Measurements from ENCODE around the gene SNX30. TPM values are rescaled to one million over a fixed set of nuclear protein-coding genes. Genes with fewer than 3 reads are reported as not detected.
A peak's percentile ranks its signal among the peaks of the same experiment; 100 is the strongest.

The SNX30 gene
- total RNA-seq, 2 experiments from 2014 or later, result 13.5 to 19.8 TPM

DNA sequence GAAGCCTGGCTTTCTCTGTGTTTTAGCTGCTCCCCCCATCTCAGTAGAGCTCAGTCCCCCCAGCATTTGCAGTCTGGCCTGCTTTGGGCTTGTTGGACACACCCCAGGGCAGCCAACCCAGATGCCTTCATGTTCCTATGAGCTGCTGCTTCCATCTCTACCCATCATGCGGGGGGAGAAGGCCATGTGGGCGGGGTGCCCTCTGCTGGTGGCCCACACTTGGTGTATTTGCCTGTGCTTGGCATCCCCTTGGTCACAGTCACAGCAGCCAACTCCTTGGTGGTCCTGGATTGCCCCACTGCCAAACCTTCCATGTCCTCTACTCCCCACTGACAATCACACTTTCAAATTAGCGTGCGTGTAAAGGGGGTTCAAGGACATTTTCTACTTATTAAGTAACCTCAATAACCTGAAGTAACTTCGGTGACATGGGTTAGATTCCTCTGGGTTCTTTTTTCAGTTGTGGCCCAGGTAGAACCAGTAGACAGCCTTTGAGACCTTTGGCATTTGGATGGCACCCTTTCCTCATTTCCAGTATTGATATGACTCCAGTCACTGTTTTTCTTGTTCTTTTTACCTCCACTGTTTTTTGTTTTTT, 42.8 kb downstream of the SNX30 start:
- no peak overlapping the region for H2AFZ ChIP-seq (ENCODE audit: low read length)
- BruUV-seq (replicated peaks), result no TSS peak
- TF ChIP-seq EZH2phosphoT487 (IDR thresholded peaks at IDR 0.05; ENCODE audit: borderline replicate concordance, low read depth, low read length), result no peak
- TF ChIP-seq CTCF (conservative IDR thresholded peaks at IDR 0.05; ENCODE audit: low read length), result peak; percentile 94
- H3K4me1 ChIP-seq (ENCODE audit: insufficient read depth, low read length, poor library complexity, severe bottlenecking), result peaks cover 4% of the 10 kb centered on the region
- ChIA-PET POLR2A (interaction anchor here (0.6 to 1.1 kb wide), 5 partner anchors 47 to 644 kb away, joined by 3 to 7 read pairs (median 4); no protein-coding TSS in a partner anchor), CTCF (ENCODE audit: unreplicated experiment) (interaction anchor here (0.5 to 0.6 kb wide), 2 partner anchors 127 to 766 kb away, joined by 3 read pairs; no protein-coding TSS in a partner anchor)
- H3K36me3 ChIP-seq (ENCODE audit: insufficient read depth, low read length), result no peaks in the 10 kb centered on the region
- H3K4me3 ChIP-seq (ENCODE audit: low read depth, low read length, poor library complexity, severe bottlenecking), result no peak overlapping the region
- H3K9me3 ChIP-seq (ENCODE audit: low read length), result no peaks in the 10 kb centered on the region
- DNase-seq (ENCODE audit: low spot score), result peak; percentile 80
- H3K27ac ChIP-seq (ENCODE audit: low read depth, low read length, poor library complexity, severe bottlenecking), result no peak overlapping the region
- intact Hi-C loops (cut with micrococcal nuclease; ENCODE audit: unreplicated experiment), result loop anchor here (1.0 to 10.0 kb wide), 4 partner anchors 76 to 699 kb away; no protein-coding TSS in a partner anchor
- no peaks in the 10 kb centered on the region for H3K9me2 ChIP-seq (ENCODE audit: insufficient read depth, low read length)
- no peak overlapping the region for H3K4me2 ChIP-seq (ENCODE audit: low read length)
- peaks cover 6% of the 10 kb centered on the region; the same call in 1 of the 2 replicates for H4K20me1 ChIP-seq (ENCODE audit: insufficient read depth, low read length)
- 0 out of 2 replicates have a peak, but pooled peaks cover 4% of the 10 kb centered on the region for H3K79me2 ChIP-seq (ENCODE audit: insufficient read depth, low read depth, low read length)

- Histone ChIP-seq H4K20me1 (ENCODE audit: insufficient read depth, low read length) (peaks cover 6% of the 10 kb centered on the region; the same call in 1 of the 2 replicates), H3K27ac (ENCODE audit: low read depth, low read length, poor library complexity, severe bottlenecking) (no peak overlapping the region), H3K9me3 (ENCODE audit: low read length) (no peaks in the 10 kb centered on the region), H3K36me3 (ENCODE audit: insufficient read depth, low read length) (no peaks in the 10 kb centered on the region), H3K4me2 (ENCODE audit: low read length) (no peak overlapping the region), H3K79me2 (ENCODE audit: insufficient read depth, low read depth, low read length) (0 out of 2 replicates have a peak, but pooled peaks cover 4% of the 10 kb centered on the region), H2AFZ (ENCODE audit: low read length) (no peak overlapping the region), H3K4me1 (ENCODE audit: insufficient read depth, low read length, poor library complexity, severe bottlenecking) (peaks cover 4% of the 10 kb centered on the region), H3K4me3 (ENCODE audit: low read depth, low read length, poor library complexity, severe bottlenecking) (no peak overlapping the region), H3K9me2 (ENCODE audit: insufficient read depth, low read length) (no peaks in the 10 kb centered on the region)
- no TSS peak for BruUV-seq (replicated peaks)
- POLR2A ChIA-PET, result no interaction called here
- TF ChIP-seq CTCF (conservative IDR thresholded peaks at IDR 0.05; ENCODE audit: low read length), result no peak
- TF ChIP-seq EZH2phosphoT487 (IDR thresholded peaks at IDR 0.05; ENCODE audit: borderline replicate concordance, low read depth, low read length), result no peak
- intact Hi-C loops (cut with micrococcal nuclease; ENCODE audit: unreplicated experiment), result loop anchor here (5.0 to 10.0 kb wide), 3 partner anchors 220 to 700 kb away; no protein-coding TSS in a partner anchor
- CTCF ChIA-PET (ENCODE audit: unreplicated experiment), result no interaction called here
- DNase-seq (ENCODE audit: low spot score), result no peak
Observed at GRCh38 chr9:112794731-112795130, 44.2 kb downstream of the SNX30 start.

DNA sequence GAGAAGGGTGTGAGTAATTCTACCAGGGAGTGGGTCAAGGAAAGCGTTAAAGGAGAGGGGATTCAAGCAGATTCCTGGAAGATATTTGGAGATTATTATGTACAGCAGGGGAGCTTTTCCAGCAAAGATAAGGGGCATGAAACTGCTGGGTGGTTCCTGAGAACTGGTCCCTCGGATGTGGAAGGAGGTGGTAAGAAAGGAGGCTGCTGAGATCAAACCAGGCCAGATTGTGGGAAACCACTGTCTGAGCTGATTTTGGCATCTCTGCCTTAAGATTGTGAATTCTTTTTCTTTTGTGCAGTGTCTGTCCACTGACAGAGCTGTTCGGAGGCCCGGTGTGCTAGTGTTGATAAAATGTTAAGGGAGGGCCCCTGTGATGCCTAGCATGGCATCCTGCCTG, 45.4 kb downstream of the SNX30 start:
- no peaks in the 10 kb centered on the region for H3K36me3 ChIP-seq (ENCODE audit: insufficient read depth, low read length)
- H3K79me2 ChIP-seq (ENCODE audit: insufficient read depth, low read depth, low read length), result 0 out of 2 replicates have a peak, but pooled peaks cover 4% of the 10 kb centered on the region
- H3K4me2 ChIP-seq (ENCODE audit: low read length), result no peak overlapping the region
- H3K27ac ChIP-seq (ENCODE audit: low read depth, low read length, poor library complexity, severe bottlenecking), result no peak overlapping the region
- H3K4me3 ChIP-seq (ENCODE audit: low read depth, low read length, poor library complexity, severe bottlenecking), result no peak overlapping the region
- no peak overlapping the region for H2AFZ ChIP-seq (ENCODE audit: low read length)
- H3K9me3 ChIP-seq (ENCODE audit: low read length), result no peaks in the 10 kb centered on the region
- no TSS peak for BruUV-seq (replicated peaks)
- H3K9me2 ChIP-seq (ENCODE audit: insufficient read depth, low read length), result no peaks in the 10 kb centered on the region
- intact Hi-C loops (cut with micrococcal nuclease; ENCODE audit: unreplicated experiment), result loop anchor here (10.0 kb wide), 2 partner anchors 221 to 701 kb away; no protein-coding TSS in a partner anchor
- H4K20me1 ChIP-seq (ENCODE audit: insufficient read depth, low read length), result peaks cover 6% of the 10 kb centered on the region; the same call in 1 of the 2 replicates
- POLR2A ChIA-PET, result interaction anchor here (1.0 kb wide), 1 partner anchor 305 kb away, joined by 3 read pairs; no protein-coding TSS in a partner anchor
- peaks cover 4% of the 10 kb centered on the region for H3K4me1 ChIP-seq (ENCODE audit: insufficient read depth, low read length, poor library complexity, severe bottlenecking)
- DNase-seq (ENCODE audit: low spot score), result no peak
- TF ChIP-seq CTCF (conservative IDR thresholded peaks at IDR 0.05; ENCODE audit: low read length) (no peak), EZH2phosphoT487 (IDR thresholded peaks at IDR 0.05; ENCODE audit: borderline replicate concordance, low read depth, low read length) (no peak)
- CTCF ChIA-PET (ENCODE audit: unreplicated experiment), result no interaction called here
